HTR-8/SVneo (cell line): ENCODE data around the gene HAT1.
A peak's percentile ranks its signal among the peaks of the same experiment; 100 is the strongest.

Experiments
- DNase-seq: peaks from one replicate; pipeline ENCODE4 v3.0.0; 2011; ENCODE audit warnings: low spot score, mixed read lengths; ENCODE audit not compliant: insufficient read length
- FAIRE-seq: peaks from 2 replicates; lab custom pipeline; 2011; peaks lifted over from hg19 to GRCh38; lab: Jason Lieb, UNC

HAT1 gene

GRCh38 chr2:172021074-172021931, 99.0 kb downstream of the HAT1 start:
- DNase-seq = no peak
- FAIRE-seq = no peak

- FAIRE-seq = no peak
- DNase-seq = peak; percentile 28
Observed at GRCh38 chr2:172021955-172022354, 99.7 kb downstream of the HAT1 start.

GRCh38 chr2:172031536-172031935, 109.3 kb downstream of the HAT1 start:
- FAIRE-seq = no peak
- DNase-seq = no peak
